Fibroblast of lung (primary cell): ENCODE measurements around the gene KRT8.

ENCODE experiments used
- CTCF ChIP-seq, 2 donors: IDR thresholded peaks in 1 of 2; conservative IDR thresholded peaks in 1 of 2; 1 replicate in 1 of 2; 2 replicates in 1 of 2; pipeline ENCODE4 v1.5.1; 2011 to 2012; ENCODE audit warnings: low read length in 2 of 2, control low read depth in 1 of 2, inconsistent platforms in 1 of 2, low read depth in 1 of 2, mild to moderate bottlenecking in 1 of 2
- EZH2 ChIP-seq: IDR thresholded peaks from 2 replicates; pipeline ENCODE4 v1.5.1; 2012; ENCODE audit warnings: low read length, control low read depth, mild to moderate bottlenecking; ENCODE audit errors: missing control alignments

- no peak for TF ChIP-seq CTCF (conservative IDR thresholded peaks at IDR 0.05 in 1 of 2, IDR thresholded peaks at IDR 0.05 in 1 of 2; ENCODE audit: low read depth in 1 of 2, low read length in 2 of 2)
- TF ChIP-seq EZH2: no peak
Measured at GRCh38 chr12:52915637-52916036, 10.8 kb upstream of the KRT8 start.
